H1 (cell line): ENCODE results near the gene PPP2R2C. TPM values are rescaled to one million over a fixed set of nuclear protein-coding genes. Genes with fewer than 3 reads are reported as not detected.
A peak's percentile ranks its signal among the peaks of the same experiment; 100 is the strongest.

ENCODE experiments used
- CTCF ChIA-PET: fragments of 300-600 bp; sonication (Branson Sonifier 250); formaldehyde crosslinking; loops from one replicate; lab custom pipeline; 2021; ENCODE audit not compliant: partially characterized antibody; lab: Charles Lee
- POLR2A ChIA-PET: fragments of 300-600 bp; sonication (Branson Sonifier 250); formaldehyde crosslinking; loops from one replicate; lab custom pipeline; 2021; ENCODE audit warnings: inconsistent platforms; ENCODE audit not compliant: partially characterized antibody; lab: Charles Lee
- DNase-seq, 2 experiments: peaks; one replicate each; pipeline versions ENCODE4 v3.0.0 to v3.0.0-alpha.2; 2010 to 2022; ENCODE audit warnings: low spot score in 2 of 2, low read depth in 1 of 2, mixed read lengths in 1 of 2
- FAIRE-seq: peaks from 2 replicates; lab custom pipeline; 2011; peaks lifted over from hg19 to GRCh38; lab: Jason Lieb, UNC
- H2AFZ ChIP-seq: 2 replicates; pipeline ENCODE4 v1.8.1; 2012; ENCODE audit warnings: low read length, inconsistent platforms
- H2AK5ac ChIP-seq: 2 replicates; pipeline ENCODE4 v1.6.1; 2013; ENCODE audit warnings: low read depth, low read length
- H2BK120ac ChIP-seq: replicated peaks from 2 replicates; pipeline ENCODE3; 2013; ENCODE audit warnings: low read depth, low read length, inconsistent platforms
- H2BK12ac ChIP-seq: 2 replicates; pipeline ENCODE4 v1.6.1; 2013; ENCODE audit warnings: low read depth, low read length
- H2BK15ac ChIP-seq: 2 replicates; pipeline ENCODE4 v1.6.1; 2013; ENCODE audit warnings: low read length
- H2BK20ac ChIP-seq: 2 replicates; pipeline ENCODE4 v1.6.1; 2013; ENCODE audit warnings: low read length
- H2BK5ac ChIP-seq: 2 replicates; pipeline ENCODE4 v1.6.1; 2013; ENCODE audit warnings: low read depth, low read length
- H3K14ac ChIP-seq: 2 replicates; pipeline ENCODE4 v1.6.1; 2013; ENCODE audit warnings: inconsistent platforms; ENCODE audit not compliant: insufficient read length
- H3K18ac ChIP-seq: 2 replicates; pipeline ENCODE4 v1.6.1; 2013; ENCODE audit warnings: low read length; ENCODE audit errors: extremely low read depth
- H3K23ac ChIP-seq: 2 replicates; pipeline ENCODE4 v1.6.1; 2013; ENCODE audit warnings: inconsistent platforms; ENCODE audit not compliant: insufficient read length
- H3K23me2 ChIP-seq: 2 replicates; pipeline ENCODE4 v1.6.1; 2013; ENCODE audit warnings: low read depth, low read length
- H3K27ac ChIP-seq: 2 replicates; pipeline ENCODE4 v1.6.1; 2011; ENCODE audit warnings: low read depth, low read length, inconsistent platforms
- H3K27me3 ChIP-seq, 4 experiments: replicated peaks in 1 of 4; 1 replicate in 1 of 4; 2 replicates in 3 of 4; pipeline versions ENCODE4 v1.6.1 to v1.8.1; 2011 to 2013; ENCODE audit warnings: low read length in 3 of 4, mild to moderate bottlenecking in 3 of 4, inconsistent platforms in 2 of 4, mixed read lengths in 2 of 4, moderate library complexity in 1 of 4; ENCODE audit not compliant: control insufficient read depth in 3 of 4, insufficient read depth in 3 of 4; ENCODE audit errors: extremely low read depth in 1 of 4
- H3K36me3 ChIP-seq, 4 experiments: 2 replicates each; pipeline versions ENCODE4 v1.6.1 to v1.8.1; 2011 to 2013; ENCODE audit warnings: mild to moderate bottlenecking in 4 of 4, low read length in 3 of 4, moderate library complexity in 2 of 4, control low read depth in 1 of 4, inconsistent platforms in 1 of 4; ENCODE audit not compliant: insufficient read depth in 4 of 4, control insufficient read depth in 2 of 4
- H3K4ac ChIP-seq: replicated peaks from 2 replicates; pipeline ENCODE3; 2013; ENCODE audit warnings: low read length, low read depth, mixed read lengths, inconsistent platforms; ENCODE audit not compliant: insufficient read length
- H3K4me1 ChIP-seq, 4 experiments: replicated peaks in 1 of 4; 1 replicate in 1 of 4; 2 replicates in 3 of 4; pipeline versions ENCODE4 v1.6.1 to v1.8.1; 2011 to 2013; ENCODE audit warnings: low read length in 3 of 4, inconsistent platforms in 2 of 4, mixed read lengths in 1 of 4; ENCODE audit not compliant: insufficient read depth in 4 of 4, control insufficient read depth in 3 of 4
- H3K4me2 ChIP-seq, 2 experiments: 2 replicates each; pipeline versions ENCODE4 v1.6.1 to v1.8.1; 2011 to 2013; ENCODE audit warnings: low read depth in 2 of 2, low read length in 2 of 2, control low read depth in 1 of 2, inconsistent platforms in 1 of 2, mild to moderate bottlenecking in 1 of 2; ENCODE audit not compliant: insufficient read depth in 1 of 2
- H3K4me3 ChIP-seq, 4 experiments: fragments of 200-600, 300-600 bp in 1 of 4; sonication (generic), shearing (Covaris generic), sonication (Bioruptor Twin) in 1 of 4; 2 replicates each; pipeline versions ENCODE4 v1.5.1 to v1.8.1; 2011 to 2016; ENCODE audit warnings: low read length in 4 of 4, low read depth in 3 of 4, control low read depth in 2 of 4, inconsistent platforms in 2 of 4, mild to moderate bottlenecking in 2 of 4, mixed read lengths in 1 of 4, moderate library complexity in 1 of 4; ENCODE audit not compliant: insufficient read depth in 2 of 4; ENCODE audit errors: extremely low read depth in 1 of 4
- H3K56ac ChIP-seq: replicated peaks from 2 replicates; pipeline ENCODE3; 2013; ENCODE audit warnings: low read depth, mild to moderate bottlenecking, mixed read lengths, low read length, inconsistent platforms; ENCODE audit not compliant: insufficient read length
- H3K79me1 ChIP-seq: 2 replicates; pipeline ENCODE4 v1.6.1; 2013; ENCODE audit warnings: low read depth, low read length, control low read depth
- H3K79me2 ChIP-seq, 2 experiments: 2 replicates each; pipeline versions ENCODE4 v1.6.1 to v1.8.1; 2012 to 2013; ENCODE audit warnings: low read length in 2 of 2, mild to moderate bottlenecking in 2 of 2, inconsistent platforms in 1 of 2; ENCODE audit not compliant: insufficient read depth in 2 of 2, control insufficient read depth in 1 of 2
- H3K9ac ChIP-seq, 4 experiments: replicated peaks in 1 of 4; 1 replicate in 1 of 4; 2 replicates in 3 of 4; pipeline versions ENCODE4 v1.6.1 to v1.8.1; 2011 to 2013; ENCODE audit warnings: low read depth in 3 of 4, low read length in 3 of 4, control low read depth in 2 of 4, mild to moderate bottlenecking in 2 of 4, moderate library complexity in 2 of 4, inconsistent platforms in 1 of 4; ENCODE audit errors: extremely low read depth in 1 of 4
- H3K9me3 ChIP-seq, 2 experiments: 2 replicates each; pipeline versions ENCODE4 v1.6.1 to v1.8.1; 2012 to 2013; ENCODE audit warnings: mild to moderate bottlenecking in 2 of 2, moderate library complexity in 2 of 2, control low read depth in 1 of 2, inconsistent platforms in 1 of 2, low read depth in 1 of 2, low read length in 1 of 2, mixed read lengths in 1 of 2; ENCODE audit not compliant: insufficient read depth in 2 of 2
- H4K20me1 ChIP-seq, 2 experiments: replicated peaks in 1 of 2; 2 replicates each; pipeline versions ENCODE3 to v1.8.1; 2011 to 2013; ENCODE audit warnings: inconsistent platforms in 2 of 2, low read length in 2 of 2, mild to moderate bottlenecking in 1 of 2; ENCODE audit not compliant: insufficient read depth in 2 of 2, control insufficient read depth in 1 of 2
- H4K5ac ChIP-seq: 2 replicates; pipeline ENCODE4 v1.6.1; 2013; ENCODE audit warnings: low read length, low read depth, mixed read lengths, inconsistent platforms; ENCODE audit not compliant: insufficient read length
- H4K8ac ChIP-seq: 2 replicates; pipeline ENCODE4 v1.8.0; 2013; ENCODE audit warnings: mild to moderate bottlenecking, moderate library complexity, low read length, inconsistent platforms; ENCODE audit not compliant: insufficient read depth; ENCODE audit errors: extremely low read depth
- H4K91ac ChIP-seq: replicated peaks from 2 replicates; pipeline ENCODE3; 2013; ENCODE audit warnings: low read length, mixed read lengths, inconsistent platforms; ENCODE audit not compliant: insufficient read length
- BACH1 ChIP-seq: IDR thresholded peaks from 2 replicates; pipeline ENCODE4 v1.6.1; 2012; ENCODE audit warnings: low read length, improper control_type of control experiment
- CBX8 ChIP-seq: fragments of 300-800, 300-1000 bp; sonication (generic); IDR thresholded peaks from 2 replicates; pipeline ENCODE4 v1.7.1; 2016; ENCODE audit warnings: low read depth, low read length, borderline replicate concordance
- EZH2 ChIP-seq: fragments of 200-600 bp; sonication (generic); IDR thresholded peaks from 2 replicates; pipeline ENCODE4 v1.7.1; 2012; ENCODE audit warnings: low read depth, mild to moderate bottlenecking, moderate library complexity, low read length, inconsistent platforms; ENCODE audit not compliant: severe bottlenecking
- KDM1A ChIP-seq: fragments of 200-600, 300-600 bp; sonication (generic); IDR thresholded peaks from 2 replicates; pipeline ENCODE4 v1.7.1; 2016; ENCODE audit warnings: mild to moderate bottlenecking, low read length, borderline replicate concordance
- NANOG ChIP-seq: IDR thresholded peaks from 2 replicates; pipeline ENCODE4 v1.6.1; 2011; ENCODE audit warnings: low read length, low read depth, mild to moderate bottlenecking, inconsistent platforms; ENCODE audit not compliant: insufficient read depth, poor library complexity, severe bottlenecking
- RAD21 ChIP-seq, 2 experiments: IDR thresholded peaks in 1 of 2; conservative IDR thresholded peaks in 1 of 2; 2 replicates each; pipeline ENCODE4 v1.6.1; 2011; ENCODE audit warnings: low read depth in 2 of 2, low read length in 2 of 2, improper control_type of control experiment in 1 of 2, inconsistent platforms in 1 of 2, mild to moderate bottlenecking in 1 of 2, moderate library complexity in 1 of 2
- RFX5 ChIP-seq: IDR thresholded peaks from 2 replicates; pipeline ENCODE4 v1.6.1; 2011; ENCODE audit warnings: low read depth, low read length, improper control_type of control experiment, borderline replicate concordance
- RNF2 ChIP-seq: fragments of 200-900, 300-1000 bp; sonication (generic); IDR thresholded peaks from 2 replicates; pipeline ENCODE4 v1.7.1; 2016; ENCODE audit warnings: borderline replicate concordance, low read depth, mild to moderate bottlenecking, antibody characterized with exemption, low read length; ENCODE audit not compliant: poor library complexity, severe bottlenecking; ENCODE audit errors: missing control alignments
- WGBS, 2 experiments: shearing (Covaris generic) in 1 of 2; methylation state at CpG; one replicate each; pipeline versions ENCODE4 v1.1.6 to v1.1.7; 2013 to 2015; ENCODE audit warnings: low lambda C conversion rate in 2 of 2, mixed read lengths in 2 of 2, inconsistent platforms in 1 of 2, low coverage in 1 of 2, missing lambda C conversion rate in 1 of 2; ENCODE audit not compliant: insufficient replicate concordance in 2 of 2, insufficient coverage in 1 of 2, insufficient read length in 1 of 2; ENCODE audit errors: extremely low coverage in 1 of 2, missing lambda C conversion rate in 1 of 2; 5-methylcytosine and 5-hydroxymethylcytosine counted together
- polyA plus RNA-seq, 7 experiments: library from polyadenylated mRNA; depleted of rRNA in 3 of 7; stranded (reverse) in 5 of 7; unstranded in 2 of 7; fragments of >200 nt in 5 of 7; fragments of 200-250 nt in 2 of 7; gene quantifications; 1 replicate in 5 of 7; 2 replicates in 1 of 7; 4 replicates in 1 of 7; pipeline versions ENCODE4 v1.2.1 to v1.2.3, GENCODE V29; 2011 to 2013; ENCODE audit warnings: missing spikeins in 2 of 7, mixed read lengths in 2 of 7
- total RNA-seq: library from RNA; stranded (reverse); fragmentation: NEBNext Ultra II Directional; extraction: Animal tissue kit (Norgen Biotek cat#: 25700); gene quantifications from 2 replicates; pipeline ENCODE4 v1.2.1, GENCODE V29; 2021
- TF ChIP-seq, protein P1 (sequence below): IDR thresholded peaks from 2 replicates; pipeline ENCODE4 v1.6.1; 2012; ENCODE audit warnings: low read length, inconsistent platforms

Gene PPP2R2C
- total and polyA plus RNA-seq, 2 of the 8 experiments (the other 6 are each of a cell fraction or from before 2014, with no cell fraction given) = 6.4 TPM

DNA sequence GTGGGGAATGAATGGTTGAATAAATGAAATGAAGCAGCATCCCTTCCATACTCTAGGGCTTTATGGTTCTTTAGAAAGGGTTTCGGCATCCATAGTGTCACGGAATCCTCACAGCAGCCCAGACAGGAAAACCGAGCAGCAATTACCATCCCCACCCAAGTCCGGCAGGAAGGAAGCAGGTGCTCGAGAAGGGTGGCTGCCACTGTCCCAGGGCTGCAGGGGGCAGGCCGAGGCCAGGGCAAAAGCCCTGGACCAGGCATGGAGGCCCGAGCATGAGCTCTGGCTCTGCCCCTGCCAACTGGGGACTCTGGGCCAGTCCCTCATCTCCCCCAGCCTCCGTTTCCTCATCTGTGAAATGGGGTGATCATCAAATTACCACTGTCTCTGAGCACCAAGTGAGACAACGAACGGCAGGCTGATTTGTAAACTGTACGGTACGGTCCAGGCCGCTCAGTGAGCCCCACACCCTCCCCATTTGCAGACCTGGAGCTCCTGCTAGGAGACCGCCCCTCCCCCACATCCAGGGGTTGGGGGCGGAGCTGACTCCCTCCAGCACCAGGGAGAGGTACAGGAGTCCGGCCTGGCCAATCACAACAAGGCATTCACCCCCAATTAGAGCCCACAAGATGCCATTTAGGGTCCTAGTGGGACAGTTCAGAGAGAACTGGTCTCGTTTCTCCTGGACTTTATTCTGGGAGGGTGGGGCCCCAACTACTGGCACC is 102.3 kb downstream of the PPP2R2C start:
- Histone ChIP-seq H3K4me3 (no peak overlapping the region), H2BK15ac (no peak overlapping the region), H3K9me3 (no peaks in the 10 kb centered on the region), H3K56ac (no peak overlapping the region), H2BK5ac (no peak overlapping the region), H3K27ac (no peak overlapping the region), H3K79me2 (no peaks in the 10 kb centered on the region), H2BK12ac (no peak overlapping the region), H3K23ac (no peak overlapping the region), H3K14ac (no peak overlapping the region), H2AK5ac (no peak overlapping the region), H3K9ac (no peak overlapping the region), H3K23me2 (no peaks in the 10 kb centered on the region), H2BK20ac (no peak overlapping the region), H3K18ac (no peak overlapping the region), H4K20me1 (peaks cover 2 to 12% of the 10 kb centered on the region in 2 experiments), H3K4me1 (peaks cover 2 to 14% (median 7%) of the 10 kb centered on the region in 4 experiments; a peak in 5 of 7 replicates), H3K4me2 (no peak overlapping the region), H3K4ac (no peak overlapping the region), H3K79me1 (no peaks in the 10 kb centered on the region), H3K36me3 (no peaks in the 10 kb centered on the region), H4K8ac (no peak overlapping the region), H3K27me3 (no peaks in the 10 kb centered on the region), H2BK120ac (no peak overlapping the region), H4K91ac (no peak overlapping the region), H4K5ac (no peak overlapping the region), H2AFZ (no peak overlapping the region)
- FAIRE-seq (no peak), DNase-seq (no peak)
- ChIA-PET POLR2A (no interaction called here), CTCF (interaction anchor here (0.6 to 8.1 kb wide), 12 partner anchors 10 to 349 kb away, joined by 3 to 46 read pairs (median 3); no protein-coding TSS in a partner anchor)
- WGBS, 2 experiments = 80% methylated on average over 15 of the region's 17 CpGs; no CpG with 5 or more reads in 1 of the 2 experiments
- no peak for TF ChIP-seq BACH1
- TF ChIP-seq, protein P1, sequence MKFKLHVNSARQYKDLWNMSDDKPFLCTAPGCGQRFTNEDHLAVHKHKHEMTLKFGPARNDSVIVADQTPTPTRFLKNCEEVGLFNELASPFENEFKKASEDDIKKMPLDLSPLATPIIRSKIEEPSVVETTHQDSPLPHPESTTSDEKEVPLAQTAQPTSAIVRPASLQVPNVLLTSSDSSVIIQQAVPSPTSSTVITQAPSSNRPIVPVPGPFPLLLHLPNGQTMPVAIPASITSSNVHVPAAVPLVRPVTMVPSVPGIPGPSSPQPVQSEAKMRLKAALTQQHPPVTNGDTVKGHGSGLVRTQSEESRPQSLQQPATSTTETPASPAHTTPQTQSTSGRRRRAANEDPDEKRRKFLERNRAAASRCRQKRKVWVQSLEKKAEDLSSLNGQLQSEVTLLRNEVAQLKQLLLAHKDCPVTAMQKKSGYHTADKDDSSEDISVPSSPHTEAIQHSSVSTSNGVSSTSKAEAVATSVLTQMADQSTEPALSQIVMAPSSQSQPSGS = no peak
- TF ChIP-seq CBX8 = no peak
- TF ChIP-seq RNF2 = no peak
- peak; percentile 79; the same call in 1 of the 2 replicates for TF ChIP-seq KDM1A
- TF ChIP-seq EZH2 = no peak
- TF ChIP-seq NANOG = no peak
- no peak for TF ChIP-seq RFX5
- peak in 1 of 2 experiments; percentile 36; a peak in 2 of 4 replicates for TF ChIP-seq RAD21 (IDR thresholded peaks at IDR 0.05 in 1 of 2, conservative IDR thresholded peaks at IDR 0.05 in 1 of 2; ENCODE audit: low read depth in 2 of 2, low read length in 2 of 2)
